SK-N-SH (cell line): Measurements from ENCODE around the gene ABHD17C. TPM values are rescaled to one million over a fixed set of nuclear protein-coding genes. Genes with fewer than 3 reads are reported as not detected.

ENCODE experiments used
- CTCF ChIA-PET: fragments of 300-600, 350-600 bp; formaldehyde crosslinking; extraction: SDS; loops from one replicate; lab custom pipeline; 2021; lab: Yijun Ruan, JAX
- POLR2A ChIA-PET: fragments of 350-600 bp; sonication (Branson Sonifier 250); formaldehyde crosslinking; extraction: SDS; loops from one replicate; lab custom pipeline; 2020; ENCODE audit warnings: antibody characterized with exemption, inconsistent platforms; lab: Yijun Ruan, JAX
- DNase-seq: peaks from one replicate; pipeline ENCODE4 v3.0.0; 2012
- H2AFZ ChIP-seq: fragments of 200-600 bp; sonication (generic); 2 replicates; pipeline ENCODE4 v1.8.1; 2016; ENCODE audit warnings: antibody characterized with exemption, mild to moderate bottlenecking, low read depth
- H3F3A ChIP-seq: fragments of 200-600 bp; sonication (generic); replicated peaks from 2 replicates; pipeline ENCODE3; 2016; ENCODE audit warnings: antibody characterized with exemption, mild to moderate bottlenecking; ENCODE audit not compliant: insufficient read depth
- H3K27ac ChIP-seq, 2 experiments: fragments of 200-500 bp in 1 of 2; fragments of 200-600 bp in 1 of 2; sonication (Bioruptor generic) in 1 of 2; sonication (generic), shearing (Covaris generic) in 1 of 2; 2 replicates each; pipeline versions ENCODE4 v1.5.1 to v1.6.1; 2014 to 2016; ENCODE audit warnings: low read depth in 2 of 2, inconsistent platforms in 1 of 2, low read length in 1 of 2, mild to moderate bottlenecking in 1 of 2, mixed read lengths in 1 of 2
- H3K27me3 ChIP-seq: fragments of 200-600 bp; sonication (generic), shearing (Covaris generic); 2 replicates; pipeline ENCODE4 v1.6.1; 2016; ENCODE audit warnings: mixed run types; ENCODE audit not compliant: insufficient read depth
- H3K36me3 ChIP-seq, 2 experiments: fragments of 200-500 bp in 1 of 2; fragments of 200-600 bp in 1 of 2; sonication (Bioruptor generic) in 1 of 2; sonication (generic) in 1 of 2; replicated peaks in 1 of 2; 2 replicates each; pipeline versions ENCODE3 to v1.5.1; 2014 to 2016; ENCODE audit warnings: low read length in 1 of 2, mild to moderate bottlenecking in 1 of 2; ENCODE audit not compliant: insufficient read depth in 2 of 2, control insufficient read depth in 1 of 2
- H3K4me1 ChIP-seq, 2 experiments: fragments of 200-500 bp in 1 of 2; fragments of 200-600 bp in 1 of 2; sonication (Bioruptor generic) in 1 of 2; sonication (generic), shearing (Covaris generic) in 1 of 2; 2 replicates each; pipeline versions ENCODE4 v1.5.1 to v1.6.1; 2014 to 2016; ENCODE audit warnings: low read depth in 1 of 2, low read length in 1 of 2, mixed run types in 1 of 2; ENCODE audit not compliant: insufficient read depth in 2 of 2, control insufficient read depth in 1 of 2
- H3K4me2 ChIP-seq: fragments of 200-600 bp; sonication (generic), shearing (Covaris generic); 2 replicates; pipeline ENCODE4 v1.6.1; 2017; ENCODE audit warnings: mixed run types
- H3K4me3 ChIP-seq, 2 experiments: fragments of 200-500 bp in 1 of 2; fragments of 200-600 bp in 1 of 2; sonication (Bioruptor generic) in 1 of 2; sonication (generic), shearing (Covaris generic) in 1 of 2; 2 replicates each; pipeline versions ENCODE4 v1.5.1 to v1.8.1; 2014 to 2016; ENCODE audit warnings: low read depth in 2 of 2, inconsistent platforms in 1 of 2, low read length in 1 of 2, mild to moderate bottlenecking in 1 of 2, mixed read lengths in 1 of 2, moderate library complexity in 1 of 2
- H3K79me2 ChIP-seq: fragments of 200-600 bp; sonication (generic); 2 replicates; pipeline ENCODE4 v1.8.1; 2017; ENCODE audit warnings: mild to moderate bottlenecking; ENCODE audit not compliant: insufficient read depth
- H3K9ac ChIP-seq: fragments of 200-600 bp; sonication (generic); 2 replicates; pipeline ENCODE4 v1.6.1; 2017; ENCODE audit warnings: mixed run types
- H3K9me2 ChIP-seq: fragments of 200-600 bp; sonication (generic); 2 replicates; pipeline ENCODE4 v1.6.1; 2017; ENCODE audit warnings: mixed run types
- H3K9me3 ChIP-seq: fragments of 200-600 bp; sonication (generic); 2 replicates; pipeline ENCODE4 v1.6.1; 2017; ENCODE audit warnings: mixed run types, mild to moderate bottlenecking, moderate library complexity
- H4K20me1 ChIP-seq: fragments of 200-600 bp; sonication (generic); 2 replicates; pipeline ENCODE4 v1.6.1; 2017; ENCODE audit warnings: mild to moderate bottlenecking, mixed run types; ENCODE audit not compliant: insufficient read depth
- EP300 ChIP-seq, 2 experiments: IDR thresholded peaks; 2 replicates each; pipeline versions ENCODE4 v1.4.0 to v1.6.1; 2012; ENCODE audit warnings: borderline replicate concordance in 1 of 2, low read depth in 1 of 2, low read length in 1 of 2
- GATA2 ChIP-seq: sonication (generic); formaldehyde crosslinking; IDR thresholded peaks from 2 replicates; pipeline ENCODE4 v1.5.0; 2020; ENCODE audit warnings: mild to moderate bottlenecking, missing genetic modification reagents
- JUND ChIP-seq: IDR thresholded peaks from 2 replicates; pipeline ENCODE4 v1.4.0; 2012
- MEF2A ChIP-seq: IDR thresholded peaks from 2 replicates; pipeline ENCODE4 v1.4.0; 2012; ENCODE audit warnings: low read depth, borderline replicate concordance
- MXI1 ChIP-seq: IDR thresholded peaks from 2 replicates; pipeline ENCODE4 v1.6.1; 2012; ENCODE audit warnings: mild to moderate bottlenecking, low read depth, low read length, improper control_type of control experiment
- RAD21 ChIP-seq: IDR thresholded peaks from 2 replicates; pipeline ENCODE4 v1.6.1; 2012; ENCODE audit warnings: mild to moderate bottlenecking, low read length
- RFX5 ChIP-seq: IDR thresholded peaks from 2 replicates; pipeline ENCODE4 v1.6.1; 2012; ENCODE audit warnings: mild to moderate bottlenecking, improper control_type of control experiment, low read length
- SMC3 ChIP-seq: IDR thresholded peaks from 2 replicates; pipeline ENCODE4 v1.6.1; 2012; ENCODE audit warnings: low read depth, low read length, improper control_type of control experiment
- TAF1 ChIP-seq: IDR thresholded peaks from 2 replicates; pipeline ENCODE4 v1.6.1; 2012; ENCODE audit warnings: low read depth, mild to moderate bottlenecking, low read length, moderate library complexity, borderline replicate concordance
- TEAD4 ChIP-seq: IDR thresholded peaks from 2 replicates; pipeline ENCODE4 v1.4.0; 2012; ENCODE audit warnings: mild to moderate bottlenecking, borderline replicate concordance; ENCODE audit not compliant: insufficient read depth
- WGBS: methylation state at CpG from one replicate; pipeline ENCODE4 v1.1.6; 2017; ENCODE audit warnings: low lambda C conversion rate; 5-methylcytosine and 5-hydroxymethylcytosine counted together
- polyA plus RNA-seq, 3 experiments: library from polyadenylated mRNA; depleted of rRNA; stranded (reverse); fragments of >200 nt; gene quantifications; 2 replicates each; pipeline ENCODE4 v1.2.3, GENCODE V29; 2012
- TF ChIP-seq, protein P1 (sequence below): IDR thresholded peaks from 2 replicates; pipeline ENCODE4 v1.4.0; 2012; ENCODE audit warnings: low read depth, borderline replicate concordance
- TF ChIP-seq, protein P2 (sequence below): fragments of 200-600 bp; sonication (generic); IDR thresholded peaks from 2 replicates; pipeline ENCODE4 v1.6.1; 2017; ENCODE audit warnings: antibody characterized with exemption, mild to moderate bottlenecking, moderate library complexity
- TF ChIP-seq, protein P3 (sequence below): fragments of 150-350 bp; IDR thresholded peaks from 2 replicates; pipeline ENCODE4 v1.6.1; 2016; ENCODE audit warnings: mild to moderate bottlenecking, low read depth, low read length

ABHD17C gene
- polyA plus RNA-seq, 1 of the 3 experiments (the other 2 are of a cell fraction): 11.7 TPM

GRCh38 chr15:80789796-80790195 is 94.7 kb downstream of the ABHD17C start:
- TF ChIP-seq JUND (no peak), EP300 (IDR thresholded peaks at IDR 0.05; ENCODE audit: borderline replicate concordance in 1 of 2, low read depth in 1 of 2, low read length in 1 of 2) (no peak), RFX5 (no peak), MXI1 (no peak), TEAD4 (no peak), MEF2A (no peak), RAD21 (no peak), SMC3 (no peak)
- TF ChIP-seq, protein P1, sequence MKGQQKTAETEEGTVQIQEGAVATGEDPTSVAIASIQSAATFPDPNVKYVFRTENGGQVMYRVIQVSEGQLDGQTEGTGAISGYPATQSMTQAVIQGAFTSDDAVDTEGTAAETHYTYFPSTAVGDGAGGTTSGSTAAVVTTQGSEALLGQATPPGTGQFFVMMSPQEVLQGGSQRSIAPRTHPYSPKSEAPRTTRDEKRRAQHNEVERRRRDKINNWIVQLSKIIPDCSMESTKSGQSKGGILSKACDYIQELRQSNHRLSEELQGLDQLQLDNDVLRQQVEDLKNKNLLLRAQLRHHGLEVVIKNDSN: no peak
- ChIA-PET POLR2A (no interaction called here), CTCF (interaction anchor here (0.9 to 1.1 kb wide), 2 partner anchors 9 to 334 kb away, joined by 3 read pairs; no protein-coding TSS in a partner anchor)
- Histone ChIP-seq H3K4me3 (no peak overlapping the region), H3K4me1 (no peaks in the 10 kb centered on the region; a peak in 1 of 4 replicates), H3F3A (no peaks in the 10 kb centered on the region), H3K9me3 (no peaks in the 10 kb centered on the region), H3K79me2 (no peaks in the 10 kb centered on the region), H3K36me3 (peaks cover 0 to 17% of the 10 kb centered on the region in 2 experiments), H3K9me2 (no peaks in the 10 kb centered on the region), H4K20me1 (no peaks in the 10 kb centered on the region), H3K4me2 (no peak overlapping the region), H3K27ac (no peak overlapping the region), H3K9ac (no peak overlapping the region), H2AFZ (no peak overlapping the region), H3K27me3 (no peaks in the 10 kb centered on the region)
- 71% methylated on average over 4 of the region's 4 CpGs for WGBS
- DNase-seq: no peak

- Histone ChIP-seq H3K4me2 (no peak overlapping the region), H2AFZ (no peak overlapping the region), H3K27me3 (no peaks in the 10 kb centered on the region), H3K79me2 (no peaks in the 10 kb centered on the region), H3K27ac (no peak overlapping the region), H3K4me1 (no peaks in the 10 kb centered on the region; a peak in 1 of 4 replicates), H3K4me3 (no peak overlapping the region), H3F3A (no peaks in the 10 kb centered on the region), H3K9me2 (no peaks in the 10 kb centered on the region), H3K9me3 (no peaks in the 10 kb centered on the region), H4K20me1 (no peaks in the 10 kb centered on the region), H3K36me3 (peaks cover 0 to 13% of the 10 kb centered on the region in 2 experiments), H3K9ac (no peak overlapping the region)
- CTCF ChIA-PET: interaction anchor here (0.9 to 1.4 kb wide), 3 partner anchors 10 to 334 kb away, joined by 3 to 6 read pairs (median 3); no protein-coding TSS in a partner anchor
- POLR2A ChIA-PET: no interaction called here
- TF ChIP-seq RFX5 (no peak), TAF1 (no peak), GATA2 (no peak)
- TF ChIP-seq, protein P2, sequence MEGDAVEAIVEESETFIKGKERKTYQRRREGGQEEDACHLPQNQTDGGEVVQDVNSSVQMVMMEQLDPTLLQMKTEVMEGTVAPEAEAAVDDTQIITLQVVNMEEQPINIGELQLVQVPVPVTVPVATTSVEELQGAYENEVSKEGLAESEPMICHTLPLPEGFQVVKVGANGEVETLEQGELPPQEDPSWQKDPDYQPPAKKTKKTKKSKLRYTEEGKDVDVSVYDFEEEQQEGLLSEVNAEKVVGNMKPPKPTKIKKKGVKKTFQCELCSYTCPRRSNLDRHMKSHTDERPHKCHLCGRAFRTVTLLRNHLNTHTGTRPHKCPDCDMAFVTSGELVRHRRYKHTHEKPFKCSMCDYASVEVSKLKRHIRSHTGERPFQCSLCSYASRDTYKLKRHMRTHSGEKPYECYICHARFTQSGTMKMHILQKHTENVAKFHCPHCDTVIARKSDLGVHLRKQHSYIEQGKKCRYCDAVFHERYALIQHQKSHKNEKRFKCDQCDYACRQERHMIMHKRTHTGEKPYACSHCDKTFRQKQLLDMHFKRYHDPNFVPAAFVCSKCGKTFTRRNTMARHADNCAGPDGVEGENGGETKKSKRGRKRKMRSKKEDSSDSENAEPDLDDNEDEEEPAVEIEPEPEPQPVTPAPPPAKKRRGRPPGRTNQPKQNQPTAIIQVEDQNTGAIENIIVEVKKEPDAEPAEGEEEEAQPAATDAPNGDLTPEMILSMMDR: no peak
- TF ChIP-seq, protein P3, sequence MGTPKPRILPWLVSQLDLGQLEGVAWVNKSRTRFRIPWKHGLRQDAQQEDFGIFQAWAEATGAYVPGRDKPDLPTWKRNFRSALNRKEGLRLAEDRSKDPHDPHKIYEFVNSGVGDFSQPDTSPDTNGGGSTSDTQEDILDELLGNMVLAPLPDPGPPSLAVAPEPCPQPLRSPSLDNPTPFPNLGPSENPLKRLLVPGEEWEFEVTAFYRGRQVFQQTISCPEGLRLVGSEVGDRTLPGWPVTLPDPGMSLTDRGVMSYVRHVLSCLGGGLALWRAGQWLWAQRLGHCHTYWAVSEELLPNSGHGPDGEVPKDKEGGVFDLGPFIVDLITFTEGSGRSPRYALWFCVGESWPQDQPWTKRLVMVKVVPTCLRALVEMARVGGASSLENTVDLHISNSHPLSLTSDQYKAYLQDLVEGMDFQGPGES: no peak
- no peak for DNase-seq
- 87% methylated on average over 5 of the region's 5 CpGs for WGBS
Observed at GRCh38 chr15:80790236-80790635, 95.1 kb downstream of the ABHD17C start.
